GM21360 (cell line): ENCODE data around the gene CIITA.
"Not testable (repeated sequence)": the region's sequence is repeated elsewhere in the genome, so short reads cannot be mapped to it uniquely, and the experiment has no call there.

Experiments used
- ATAC-seq: cut with Tn5 transposase; IDR thresholded peaks from one replicate; pipeline ENCODE4 v1.9.1; 2021; ENCODE audit warnings: mild to moderate bottlenecking, moderate library complexity; ENCODE audit not compliant: unreplicated experiment

Gene CIITA

GRCh38 chr16:10919003-10919351 is 42.0 kb downstream of the CIITA start:
- no peak for ATAC-seq

- ATAC-seq = no peak
These were observed 43.9 kb downstream of the CIITA start for GRCh38 chr16:10920726-10921427.

- ATAC-seq = no peak
These were observed 44.7 kb downstream of the CIITA start for GRCh38 chr16:10921536-10922327.

- ATAC-seq = no peak
These were observed 45.5 kb downstream of the CIITA start for GRCh38 chr16:10922328-10923145.

- no peak for ATAC-seq
These were observed 46.2 kb downstream of the CIITA start for GRCh38 chr16:10923146-10923649.

GRCh38 chr16:10923650-10924214 is 46.7 kb downstream of the CIITA start:
- no peak for ATAC-seq

- not testable (repeated sequence) for ATAC-seq
These were observed 48.3 kb downstream of the CIITA start for GRCh38 chr16:10925285-10925684.

- no peak for ATAC-seq
These were observed 49.1 kb downstream of the CIITA start for GRCh38 chr16:10926094-10926493.

- ATAC-seq = no peak
These were observed 49.9 kb downstream of the CIITA start for GRCh38 chr16:10926867-10927266.

- ATAC-seq = no peak
These were observed 50.6 kb downstream of the CIITA start for GRCh38 chr16:10927497-10928112.

GRCh38 chr16:10929097-10929496 is 52.1 kb downstream of the CIITA start:
- ATAC-seq = not testable (repeated sequence)

- ATAC-seq = no peak
These were observed 53.1 kb downstream of the CIITA start for GRCh38 chr16:10929853-10930754.

GRCh38 chr16:10930755-10931093 is 53.7 kb downstream of the CIITA start:
- no peak for ATAC-seq

- ATAC-seq = no peak
These were observed 54.1 kb downstream of the CIITA start for GRCh38 chr16:10931134-10931533.

GRCh38 chr16:10931977-10932632 is 55.1 kb downstream of the CIITA start:
- ATAC-seq = no peak

GRCh38 chr16:10932959-10933710 is 56.1 kb downstream of the CIITA start:
- ATAC-seq = no peak

GRCh38 chr16:10933865-10934264 is 56.9 kb downstream of the CIITA start:
- no peak for ATAC-seq

- no peak for ATAC-seq
These were observed 57.5 kb downstream of the CIITA start for GRCh38 chr16:10934325-10935107.
